Measurements from ENCODE around the gene TERC. TPM values are rescaled to one million over a fixed set of nuclear protein-coding genes. Genes with fewer than 3 reads are reported as not detected.
"Not testable (repeated sequence)": the region's sequence is repeated elsewhere in the genome, so short reads cannot be mapped to it uniquely, and the experiment has no call there.

The TERC gene
- total RNA-seq, 1 donor from 2014 or later = 346 TPM

DNA sequence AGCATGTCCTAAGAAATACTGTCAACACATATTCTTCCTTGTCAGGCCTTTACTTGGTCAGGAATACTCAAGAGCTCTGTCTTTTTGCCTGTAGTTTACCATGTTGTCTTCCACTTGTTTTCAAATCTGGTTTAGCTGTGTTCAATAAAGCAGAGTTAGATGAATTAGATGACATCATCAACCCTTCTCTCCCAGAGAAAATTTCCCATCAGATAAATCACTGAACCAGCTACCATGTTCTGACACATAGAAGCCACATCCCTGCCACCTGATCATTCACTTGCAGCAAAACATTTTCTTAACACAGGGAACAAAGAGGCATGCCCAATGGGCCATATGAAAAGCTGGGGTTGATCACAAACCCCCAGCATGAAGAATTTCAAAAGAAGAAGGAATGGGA lies 42.1 kb downstream of the TERC start:
- TF ChIP-seq CTCF (IDR thresholded peaks at IDR 0.05; ENCODE audit: insufficient read depth, low read length, severe bottlenecking) = no peak
- H3K36me3 ChIP-seq (ENCODE audit: control insufficient read depth, insufficient read depth, low read length) = no peaks in the 10 kb centered on the region
- FAIRE-seq (no peak), DNase-seq (ENCODE audit: low read depth) (no peak)
- H3K27me3 ChIP-seq (ENCODE audit: control insufficient read depth, insufficient read depth, low read length) = no peaks in the 10 kb centered on the region
- no peak overlapping the region for H3K4me3 ChIP-seq (ENCODE audit: low read depth, low read length)

GRCh38 chr3:169718415-169718814 lies 46.4 kb downstream of the TERC start:
- not testable (repeated sequence) for H3K36me3 ChIP-seq (ENCODE audit: control insufficient read depth, insufficient read depth, low read length); DNase-seq (ENCODE audit: low read depth); FAIRE-seq; H3K4me3 ChIP-seq (ENCODE audit: low read depth, low read length); H3K27me3 ChIP-seq (ENCODE audit: control insufficient read depth, insufficient read depth, low read length)

Other genes with a start within 250 kb of the TERC start
- 7.6 and 10.6 TPM in 2 replicates for gene MECOM, start 101.3 kb downstream of the TERC start, total RNA-seq
- gene ACTRT3, start 4.5 kb upstream of the TERC start, total RNA-seq = 0.64 and 1.1 TPM in 2 replicates
- 31.6 TPM in 2 replicates for gene MYNN, start 8.3 kb upstream of the TERC start, total RNA-seq
- gene LRRIQ4, start 47.8 kb upstream of the TERC start, total RNA-seq = not detected in 2 replicates
- gene LRRC34, start 47.8 kb upstream of the TERC start, total RNA-seq = under 0.01 and 0.38 TPM in 2 replicates
- gene LRRC31, start 104.9 kb upstream of the TERC start, total RNA-seq = not detected in 2 replicates
- gene SAMD7, start 146.5 kb upstream of the TERC start, total RNA-seq = not detected in 2 replicates
- gene SEC62, start 201.7 kb upstream of the TERC start, total RNA-seq = 27.1 and 39.2 TPM in 2 replicates

Data from bronchial epithelial cell (primary cell).